Astrocyte (in vitro differentiated cells and primary cell): ENCODE measurements around the gene LSM14B. TPM values are rescaled to one million over a fixed set of nuclear protein-coding genes. Genes with fewer than 3 reads are reported as not detected.
A peak's percentile ranks its signal among the peaks of the same experiment; 100 is the strongest.

ENCODE experiments used
- DNase-seq: peaks from one replicate; pipeline ENCODE4 v3.0.0-alpha.2; 2010; ENCODE audit warnings: low read depth
- FAIRE-seq: peaks from 2 replicates; lab custom pipeline; 2011; peaks lifted over from hg19 to GRCh38; lab: Jason Lieb, UNC
- H2AFZ ChIP-seq: 2 replicates; pipeline ENCODE4 v1.6.0; 2012; ENCODE audit warnings: low read depth, low read length, inconsistent platforms
- H3K27ac ChIP-seq: 2 replicates; pipeline ENCODE4 v1.5.1; 2011; ENCODE audit warnings: low read depth, low read length, inconsistent platforms
- H3K27me3 ChIP-seq: 2 replicates; pipeline ENCODE4 v1.6.0; 2011; ENCODE audit warnings: low read length, inconsistent platforms; ENCODE audit not compliant: insufficient read depth
- H3K36me3 ChIP-seq: 2 replicates; pipeline ENCODE4 v1.5.1; 2011; ENCODE audit warnings: low read length, inconsistent platforms; ENCODE audit not compliant: insufficient read depth
- H3K4me1 ChIP-seq: 2 replicates; pipeline ENCODE4 v1.5.1; 2011; ENCODE audit warnings: low read length, inconsistent platforms; ENCODE audit not compliant: insufficient read depth
- H3K4me2 ChIP-seq: 2 replicates; pipeline ENCODE4 v1.6.0; 2012; ENCODE audit warnings: low read length, inconsistent platforms
- H3K4me3 ChIP-seq: 2 replicates; pipeline ENCODE4 v1.5.1; 2011; ENCODE audit warnings: low read depth, mild to moderate bottlenecking, low read length, inconsistent platforms; ENCODE audit not compliant: insufficient read depth
- H3K79me2 ChIP-seq: 2 replicates; pipeline ENCODE4 v1.6.0; 2012; ENCODE audit warnings: mild to moderate bottlenecking, low read length, inconsistent platforms; ENCODE audit not compliant: insufficient read depth
- H3K9ac ChIP-seq: 2 replicates; pipeline ENCODE4 v1.6.0; 2012; ENCODE audit warnings: mild to moderate bottlenecking, low read length, inconsistent platforms
- H3K9me3 ChIP-seq: 2 replicates; pipeline ENCODE4 v1.5.1; 2012; ENCODE audit warnings: low read depth, mild to moderate bottlenecking, low read length, inconsistent platforms; ENCODE audit not compliant: insufficient read depth
- H4K20me1 ChIP-seq: 2 replicates; pipeline ENCODE4 v1.6.0; 2012; ENCODE audit warnings: low read length, inconsistent platforms; ENCODE audit not compliant: insufficient read depth
- H3K27ac Mint-ChIP-seq: one replicate; pipeline ENCODE4 v1.8.0; 2021; ENCODE audit warnings: mild to moderate bottlenecking, mixed read lengths; ENCODE audit not compliant: unreplicated experiment
- H3K27me3 Mint-ChIP-seq: one replicate; pipeline ENCODE4 v1.8.0; 2021; ENCODE audit warnings: low read depth, mixed read lengths; ENCODE audit not compliant: unreplicated experiment
- H3K36me3 Mint-ChIP-seq: one replicate; pipeline ENCODE4 v1.8.0; 2021; ENCODE audit warnings: low read depth, mixed read lengths; ENCODE audit not compliant: unreplicated experiment
- H3K4me1 Mint-ChIP-seq: one replicate; pipeline ENCODE4 v1.8.0; 2021; ENCODE audit warnings: low read depth, mixed read lengths; ENCODE audit not compliant: unreplicated experiment
- H3K4me3 Mint-ChIP-seq: one replicate; pipeline ENCODE4 v1.8.0; 2021; ENCODE audit warnings: mild to moderate bottlenecking, moderate library complexity, mixed read lengths; ENCODE audit not compliant: unreplicated experiment
- H3K9me3 Mint-ChIP-seq: one replicate; pipeline ENCODE4 v1.8.0; 2021; ENCODE audit warnings: mild to moderate bottlenecking, mixed read lengths; ENCODE audit not compliant: unreplicated experiment
- EZH2 ChIP-seq: IDR thresholded peaks from 2 replicates; pipeline ENCODE4 v1.6.1; 2012; ENCODE audit warnings: mild to moderate bottlenecking, low read length, inconsistent platforms; ENCODE audit not compliant: insufficient read depth
- total RNA-seq: library from RNA; stranded (reverse); gene quantifications from 2 replicates; pipeline ENCODE4 v1.2.1, GENCODE V29; 2021
- TF ChIP-seq, protein P1 (sequence below): IDR thresholded peaks from 2 replicates; pipeline ENCODE4 v1.5.1; 2011; ENCODE audit warnings: low read depth, mild to moderate bottlenecking, inconsistent platforms, low read length, moderate library complexity; ENCODE audit not compliant: insufficient read depth

LSM14B gene
- total RNA-seq, 1 donor from 2014 or later, result 27.1 TPM

DNA sequence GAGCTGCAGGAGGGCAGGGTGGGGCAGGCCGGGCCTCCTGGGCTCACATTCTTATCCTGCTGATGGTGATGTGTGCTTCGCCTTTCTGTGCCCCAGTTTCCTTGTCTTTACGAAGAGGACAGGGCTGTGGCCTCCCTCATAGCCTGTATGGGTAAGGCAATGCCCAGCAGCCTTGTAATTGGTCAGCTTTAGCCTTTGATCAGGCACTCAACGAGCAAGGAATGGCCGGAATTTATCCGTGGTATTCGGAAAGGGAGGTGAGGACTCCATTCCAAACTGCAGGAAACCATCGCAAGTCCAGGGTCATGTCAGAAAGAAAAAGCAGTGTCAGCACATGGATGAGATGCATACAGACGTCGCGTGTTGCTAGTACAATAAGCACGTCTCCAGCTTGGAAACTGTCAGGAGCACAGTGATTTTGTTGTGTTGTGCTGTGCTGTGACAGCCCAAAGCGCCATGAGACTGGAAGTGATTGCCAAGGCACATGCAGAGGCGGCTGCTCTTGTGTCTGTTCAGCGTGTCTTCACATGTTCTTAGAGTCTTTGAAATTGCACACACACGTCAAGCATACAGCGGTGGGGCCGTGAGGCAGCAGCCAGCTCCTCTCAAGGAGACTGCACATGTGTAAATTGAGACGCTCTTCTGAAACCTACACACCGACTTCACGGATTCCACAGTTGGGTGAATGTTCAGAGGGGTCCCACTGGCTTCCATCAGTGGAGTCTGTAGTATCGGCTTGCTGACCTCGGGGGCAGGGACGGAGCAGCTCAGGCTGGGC is 27.4 kb downstream of the LSM14B start:
- Histone ChIP-seq H3K27me3 (no peaks in the 10 kb centered on the region), H3K79me2 (peaks cover 99% of the 10 kb centered on the region), H3K4me2 (peak overlapping the region; percentile 4), H3K9ac (no peak overlapping the region), H2AFZ (no peak overlapping the region), H3K27ac (no peak overlapping the region), H4K20me1 (peaks cover 97% of the 10 kb centered on the region), H3K4me1 (peaks cover 12% of the 10 kb centered on the region), H3K9me3 (no peaks in the 10 kb centered on the region), H3K36me3 (no peaks in the 10 kb centered on the region), H3K4me3 (no peak overlapping the region)
- FAIRE-seq, result no peak
- TF ChIP-seq, protein P1, sequence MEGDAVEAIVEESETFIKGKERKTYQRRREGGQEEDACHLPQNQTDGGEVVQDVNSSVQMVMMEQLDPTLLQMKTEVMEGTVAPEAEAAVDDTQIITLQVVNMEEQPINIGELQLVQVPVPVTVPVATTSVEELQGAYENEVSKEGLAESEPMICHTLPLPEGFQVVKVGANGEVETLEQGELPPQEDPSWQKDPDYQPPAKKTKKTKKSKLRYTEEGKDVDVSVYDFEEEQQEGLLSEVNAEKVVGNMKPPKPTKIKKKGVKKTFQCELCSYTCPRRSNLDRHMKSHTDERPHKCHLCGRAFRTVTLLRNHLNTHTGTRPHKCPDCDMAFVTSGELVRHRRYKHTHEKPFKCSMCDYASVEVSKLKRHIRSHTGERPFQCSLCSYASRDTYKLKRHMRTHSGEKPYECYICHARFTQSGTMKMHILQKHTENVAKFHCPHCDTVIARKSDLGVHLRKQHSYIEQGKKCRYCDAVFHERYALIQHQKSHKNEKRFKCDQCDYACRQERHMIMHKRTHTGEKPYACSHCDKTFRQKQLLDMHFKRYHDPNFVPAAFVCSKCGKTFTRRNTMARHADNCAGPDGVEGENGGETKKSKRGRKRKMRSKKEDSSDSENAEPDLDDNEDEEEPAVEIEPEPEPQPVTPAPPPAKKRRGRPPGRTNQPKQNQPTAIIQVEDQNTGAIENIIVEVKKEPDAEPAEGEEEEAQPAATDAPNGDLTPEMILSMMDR, result no peak
- no peak for TF ChIP-seq EZH2
- Mint-ChIP-seq H3K36me3 (peaks cover 22% of the 10 kb centered on the region), H3K4me3 (no peak overlapping the region), H3K4me1 (peaks cover 14% of the 10 kb centered on the region), H3K27ac (peak overlapping the region; percentile 8), H3K27me3 (no peaks in the 10 kb centered on the region), H3K9me3 (peaks cover 2% of the 10 kb centered on the region)
- DNase-seq, result peak; percentile 39

- H4K20me1 ChIP-seq, result peaks cover 97% of the 10 kb centered on the region
- H3K79me2 ChIP-seq, result peaks cover 98% of the 10 kb centered on the region
- H3K36me3 ChIP-seq, result no peaks in the 10 kb centered on the region
- H3K4me3 Mint-ChIP-seq, result no peak overlapping the region
- no peak overlapping the region for H3K9ac ChIP-seq
- peaks cover 25% of the 10 kb centered on the region for H3K36me3 Mint-ChIP-seq
- peaks cover 3% of the 10 kb centered on the region for H3K9me3 Mint-ChIP-seq
- H3K27me3 ChIP-seq, result no peaks in the 10 kb centered on the region
- H3K27me3 Mint-ChIP-seq, result no peaks in the 10 kb centered on the region
- peaks cover 11% of the 10 kb centered on the region for H3K4me1 Mint-ChIP-seq
- no peak overlapping the region for H3K4me3 ChIP-seq
- no peak overlapping the region for H3K4me2 ChIP-seq
- FAIRE-seq (no peak), DNase-seq (no peak)
- TF ChIP-seq, protein P1, result no peak
- TF ChIP-seq EZH2, result no peak
- no peak overlapping the region for H3K27ac ChIP-seq
- H3K27ac Mint-ChIP-seq, result peak overlapping the region; percentile 8
- no peak overlapping the region for H2AFZ ChIP-seq
- H3K9me3 ChIP-seq, result no peaks in the 10 kb centered on the region
- peaks cover 11% of the 10 kb centered on the region for H3K4me1 ChIP-seq
Measured at GRCh38 chr20:62150310-62150575, 28.0 kb downstream of the LSM14B start.

GRCh38 chr20:62151225-62151624 is 28.9 kb downstream of the LSM14B start:
- Histone ChIP-seq H3K9me3 (no peaks in the 10 kb centered on the region), H3K4me1 (peaks cover 18% of the 10 kb centered on the region), H3K9ac (no peak overlapping the region), H3K36me3 (no peaks in the 10 kb centered on the region), H3K4me2 (no peak overlapping the region), H2AFZ (no peak overlapping the region), H3K27me3 (no peaks in the 10 kb centered on the region), H3K79me2 (peaks cover 98% of the 10 kb centered on the region), H3K4me3 (no peak overlapping the region), H4K20me1 (peaks cover 97% of the 10 kb centered on the region), H3K27ac (no peak overlapping the region)
- peaks cover 11% of the 10 kb centered on the region for H3K4me1 Mint-ChIP-seq
- no peaks in the 10 kb centered on the region for H3K27me3 Mint-ChIP-seq
- no peak overlapping the region for H3K4me3 Mint-ChIP-seq
- peaks cover 3% of the 10 kb centered on the region for H3K9me3 Mint-ChIP-seq
- no peak overlapping the region for H3K27ac Mint-ChIP-seq
- DNase-seq (no peak), FAIRE-seq (no peak)
- peaks cover 31% of the 10 kb centered on the region for H3K36me3 Mint-ChIP-seq
- TF ChIP-seq, protein P1, result no peak
- no peak for TF ChIP-seq EZH2
